WTC11 (cell line): ENCODE data around the gene PCBP3. TPM values are rescaled to one million over a fixed set of nuclear protein-coding genes. Genes with fewer than 3 reads are reported as not detected.

Source experiments
- ATAC-seq: fragments of 200-7000 bp; cut with Tn5 transposase; 2 replicates; pipeline ENCODE4 v1.10.0; 2021; ENCODE audit warnings: mild to moderate bottlenecking, moderate library complexity
- CTCF ChIA-PET: fragments of 300-600 bp; sonication (Branson Sonifier 250); formaldehyde crosslinking; loops from one replicate; lab custom pipeline; 2021; ENCODE audit warnings: antibody characterized with exemption; lab: Charles Lee
- POLR2A ChIA-PET: fragments of 350-600 bp; sonication (Branson Sonifier 250); formaldehyde crosslinking; loops from one replicate; lab custom pipeline; 2021; ENCODE audit warnings: antibody characterized with exemption; lab: Charles Lee
- DNase-seq: peaks from one replicate; pipeline ENCODE4 v3.0.0; 2021; ENCODE audit warnings: low spot score
- H3K27ac Mint-ChIP-seq: 2 replicates; pipeline ENCODE4 v1.8.0; 2021; ENCODE audit warnings: mixed read lengths
- H3K27me3 Mint-ChIP-seq: 2 replicates; pipeline ENCODE4 v1.8.0; 2021; ENCODE audit warnings: low read depth, mild to moderate bottlenecking, moderate library complexity, mixed read lengths
- H3K36me3 Mint-ChIP-seq: 2 replicates; pipeline ENCODE4 v1.8.0; 2021; ENCODE audit warnings: mixed read lengths
- H3K4me1 Mint-ChIP-seq: 2 replicates; pipeline ENCODE4 v1.8.0; 2022; ENCODE audit warnings: mixed read lengths
- H3K4me3 Mint-ChIP-seq: 2 replicates; pipeline ENCODE4 v1.8.0; 2021; ENCODE audit warnings: mild to moderate bottlenecking, moderate library complexity, mixed read lengths
- H3K9me3 Mint-ChIP-seq: 2 replicates; pipeline ENCODE4 v1.8.0; 2021; ENCODE audit warnings: mixed read lengths
- AFF4 ChIP-seq: sonication (generic); formaldehyde crosslinking; IDR thresholded peaks from 2 replicates; pipeline ENCODE4 v1.8.1; 2023; ENCODE audit warnings: mild to moderate bottlenecking, missing genetic modification reagents, borderline replicate concordance
- ATF2 ChIP-seq: sonication (generic); formaldehyde crosslinking; IDR thresholded peaks from 2 replicates; pipeline ENCODE4 v1.8.1; 2022; ENCODE audit warnings: low read depth, missing genetic modification reagents, borderline replicate concordance
- CREM ChIP-seq: sonication (generic); formaldehyde crosslinking; IDR thresholded peaks from 2 replicates; pipeline ENCODE4 v1.8.1; 2022; ENCODE audit warnings: mild to moderate bottlenecking, missing genetic modification reagents, moderate library complexity
- E2F1 ChIP-seq: sonication (generic); formaldehyde crosslinking; IDR thresholded peaks from 2 replicates; pipeline ENCODE4 v1.8.0; 2022; ENCODE audit warnings: mild to moderate bottlenecking, missing genetic modification reagents
- ERG ChIP-seq: fragments of 250-450 bp; sonication (Bioruptor Pico); IDR thresholded peaks from 2 replicates; pipeline ENCODE4 v1.8.0; 2021; ENCODE audit warnings: mild to moderate bottlenecking
- ESRRA ChIP-seq: sonication (generic); formaldehyde crosslinking; IDR thresholded peaks from 2 replicates; pipeline ENCODE4 v1.8.1; 2022; ENCODE audit warnings: mild to moderate bottlenecking, missing genetic modification reagents, borderline replicate concordance
- ETV6 ChIP-seq: sonication (generic); formaldehyde crosslinking; IDR thresholded peaks from 2 replicates; pipeline ENCODE4 v1.8.1; 2022; ENCODE audit warnings: mild to moderate bottlenecking, missing genetic modification reagents
- FOXK1 ChIP-seq: sonication (generic); formaldehyde crosslinking; IDR thresholded peaks from 2 replicates; pipeline ENCODE4 v1.8.0; 2022; ENCODE audit warnings: mild to moderate bottlenecking, moderate library complexity, missing genetic modification reagents
- HMGA2 ChIP-seq: fragments of 250-450 bp; sonication (Bioruptor Pico); IDR thresholded peaks from 2 replicates; pipeline ENCODE4 v1.4.0; 2021; ENCODE audit warnings: mild to moderate bottlenecking, moderate library complexity
- IRF2 ChIP-seq: sonication (generic); formaldehyde crosslinking; IDR thresholded peaks from 2 replicates; pipeline ENCODE4 v1.8.0; 2022; ENCODE audit warnings: low read depth, missing genetic modification reagents, borderline replicate concordance
- NFATC4 ChIP-seq: fragments of 250-450 bp; sonication (Bioruptor Pico); IDR thresholded peaks from 2 replicates; pipeline ENCODE4 v1.9.0; 2021; ENCODE audit warnings: mild to moderate bottlenecking
- NR3C1 ChIP-seq: sonication (generic); formaldehyde crosslinking; conservative IDR thresholded peaks from 2 replicates; pipeline ENCODE4 v1.8.1; 2023; ENCODE audit warnings: low read depth, mild to moderate bottlenecking, missing genetic modification reagents
- RELA ChIP-seq: sonication (generic); formaldehyde crosslinking; IDR thresholded peaks from 2 replicates; pipeline ENCODE4 v1.8.1; 2022; ENCODE audit warnings: missing genetic modification reagents, mild to moderate bottlenecking, borderline replicate concordance
- SOX15 ChIP-seq: fragments of 250-450 bp; sonication (Bioruptor Pico); IDR thresholded peaks from 2 replicates; pipeline ENCODE4 v1.9.0; 2021; ENCODE audit warnings: mild to moderate bottlenecking
- STAT6 ChIP-seq: sonication (generic); formaldehyde crosslinking; conservative IDR thresholded peaks from 2 replicates; pipeline ENCODE4 v1.8.1; 2023; ENCODE audit warnings: mild to moderate bottlenecking, low read depth, missing genetic modification reagents, moderate library complexity
- USF1 ChIP-seq: sonication (generic); formaldehyde crosslinking; IDR thresholded peaks from 2 replicates; pipeline ENCODE4 v1.8.0; 2022; ENCODE audit warnings: mild to moderate bottlenecking, missing genetic modification reagents
- ZNF138 ChIP-seq: sonication (generic); formaldehyde crosslinking; conservative IDR thresholded peaks from 2 replicates; pipeline ENCODE4 v1.8.1; 2022; ENCODE audit warnings: mild to moderate bottlenecking, moderate library complexity, missing genetic modification reagents
- ZNF423 ChIP-seq: fragments of 250-450 bp; sonication (Bioruptor Pico); IDR thresholded peaks from 2 replicates; pipeline ENCODE4 v2.1.2; 2022; ENCODE audit warnings: mild to moderate bottlenecking, moderate library complexity
- ZNF671 ChIP-seq: fragments of 250-450 bp; sonication (Bioruptor Pico); IDR thresholded peaks from 2 replicates; pipeline ENCODE4 v1.8.0; 2021; ENCODE audit warnings: mild to moderate bottlenecking
- ZSCAN18 ChIP-seq: fragments of 250-450 bp; sonication (Bioruptor Pico); IDR thresholded peaks from 2 replicates; pipeline ENCODE4 v2.1.2; 2022; ENCODE audit warnings: mild to moderate bottlenecking, moderate library complexity
- total RNA-seq: library from RNA; stranded (reverse); gene quantifications from 3 replicates; pipeline ENCODE4 v1.2.3, GENCODE V29; 2021

PCBP3 gene
- total RNA-seq, 1 experiment from 2014 or later: 8.5 TPM

GRCh38 chr21:45821315-45821962, 177.9 kb downstream of the PCBP3 start:
- TF ChIP-seq ATF2 (CRISPR knock-in tag) (no peak), STAT6 (CRISPR knock-in tag) (no peak), SOX15 (CRISPR knock-in tag) (no peak), AFF4 (CRISPR knock-in tag) (no peak), ZNF423 (CRISPR knock-in tag) (no peak), USF1 (CRISPR knock-in tag) (no peak), CREM (CRISPR knock-in tag) (no peak), ETV6 (CRISPR knock-in tag) (no peak), FOXK1 (CRISPR knock-in tag) (no peak), HMGA2 (CRISPR knock-in tag) (no peak), E2F1 (CRISPR knock-in tag) (no peak), NFATC4 (CRISPR knock-in tag) (no peak), ZNF138 (CRISPR knock-in tag) (no peak), ERG (CRISPR knock-in tag) (no peak), ZSCAN18 (no peak), RELA (no peak), IRF2 (no peak), ESRRA (CRISPR knock-in tag) (no peak), ZNF671 (CRISPR knock-in tag) (no peak), NR3C1 (CRISPR knock-in tag) (no peak)
- Mint-ChIP-seq H3K27ac (no peak overlapping the region), H3K9me3 (no peaks in the 10 kb centered on the region), H3K4me3 (no peak overlapping the region), H3K4me1 (peaks cover 24% of the 10 kb centered on the region), H3K27me3 (no peaks in the 10 kb centered on the region), H3K36me3 (no peaks in the 10 kb centered on the region)
- POLR2A ChIA-PET: no interaction called here
- ATAC-seq (no peak), DNase-seq (no peak)
- CTCF ChIA-PET: interaction anchor here (0.5 to 2.0 kb wide), 39 partner anchors 8 to 564 kb away, joined by 3 to 35 read pairs (median 3); no protein-coding TSS in a partner anchor
